ENCODE results near the gene SCAMP5. TPM values are rescaled to one million over a fixed set of nuclear protein-coding genes. Genes with fewer than 3 reads are reported as not detected.

The SCAMP5 gene
- total RNA-seq, 4 donors from 2014 or later, result 11.3 to 24.8 (median 15.8) TPM; not detected in 1

DNA sequence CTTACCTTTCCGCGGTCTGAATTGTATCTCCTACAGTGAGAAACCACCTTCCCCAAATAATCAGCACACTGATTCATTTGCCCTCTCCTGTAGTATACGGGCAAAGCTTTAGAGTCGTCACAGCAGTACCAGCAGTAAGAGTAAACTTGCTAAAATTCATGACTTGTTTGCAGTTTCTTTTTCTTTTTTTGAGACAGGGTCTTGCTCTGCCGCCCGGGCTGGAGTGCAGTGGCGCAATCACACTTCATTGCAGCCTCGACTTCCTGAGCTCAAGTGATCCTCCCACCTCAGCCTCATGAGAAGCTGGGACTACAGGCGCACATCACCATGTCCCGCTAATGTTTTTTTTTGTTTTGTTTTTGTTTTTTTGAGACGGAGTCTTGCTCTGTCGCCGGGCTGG is 11.9 kb downstream of the SCAMP5 start:
- Histone ChIP-seq H3K27me3 (no peaks in the 10 kb centered on the region), H3K9me3 (no peaks in the 10 kb centered on the region), H3K27ac (peak overlapping the region in 2 of 4 donors; percentile 7 to 63), H3K36me3 (no peaks in the 10 kb centered on the region), H3K4me3 (no peak overlapping the region), H3K4me1 (no peaks in the 10 kb centered on the region)
- no peak for DNase-seq
- WGBS, 2 donors (ENCODE audit: low coverage in 1 of 2), result 78 to 91% methylated on average over 9 to 13 of the region's 13 CpGs
- intact Hi-C loops (cut with DNase I; ENCODE audit: low total_unique reads), result no loop called here
- TF ChIP-seq POLR2AphosphoS5 (IDR thresholded peaks at IDR 0.05) (no peak), CTCF (IDR thresholded peaks at IDR 0.05) (no peak), EP300 (IDR thresholded peaks at IDR 0.05; ENCODE audit: low read depth) (no peak), POLR2A (IDR thresholded peaks at IDR 0.05) (no peak)
- in situ Hi-C loops (cut with MboI; ENCODE audit: low pct_ligation_motif_present in 1 of 4, low pct_unique_long_range_greater_than_20kb in 1 of 4, low sequenced_read_pairs in 3 of 4), result loop anchor here in 2 of 4 donors (25.0 kb wide), 2 partner anchors 305 to 330 kb away; partner anchors contain the start of genes COMMD4 (in 1 of the 2) and NEIL1 (in 1 of the 2)

GRCh38 chr15:75008221-75008625 is 12.9 kb downstream of the SCAMP5 start:
- no peak for DNase-seq
- Histone ChIP-seq H3K27ac (peak overlapping the region; percentile 55 to 63 (median 58)), H3K27me3 (no peaks in the 10 kb centered on the region), H3K4me3 (no peak overlapping the region), H3K36me3 (no peaks in the 10 kb centered on the region), H3K4me1 (no peaks in the 10 kb centered on the region), H3K9me3 (no peaks in the 10 kb centered on the region)
- WGBS, 2 donors (ENCODE audit: low coverage in 1 of 2), result 55 to 89% methylated on average over 5 of the region's 5 CpGs
- TF ChIP-seq POLR2AphosphoS5 (IDR thresholded peaks at IDR 0.05), result no peak
- no peak for TF ChIP-seq EP300 (IDR thresholded peaks at IDR 0.05; ENCODE audit: low read depth)
- in situ Hi-C loops (cut with MboI; ENCODE audit: low pct_ligation_motif_present in 1 of 4, low pct_unique_long_range_greater_than_20kb in 1 of 4, low sequenced_read_pairs in 3 of 4) (loop anchor here in 2 of 4 donors (25.0 kb wide), 2 partner anchors 304 to 329 kb away; partner anchors contain the start of genes COMMD4 (in 1 of the 2) and NEIL1 (in 1 of the 2)), intact Hi-C loops (cut with DNase I; ENCODE audit: low total_unique reads) (no loop called here)

DNA sequence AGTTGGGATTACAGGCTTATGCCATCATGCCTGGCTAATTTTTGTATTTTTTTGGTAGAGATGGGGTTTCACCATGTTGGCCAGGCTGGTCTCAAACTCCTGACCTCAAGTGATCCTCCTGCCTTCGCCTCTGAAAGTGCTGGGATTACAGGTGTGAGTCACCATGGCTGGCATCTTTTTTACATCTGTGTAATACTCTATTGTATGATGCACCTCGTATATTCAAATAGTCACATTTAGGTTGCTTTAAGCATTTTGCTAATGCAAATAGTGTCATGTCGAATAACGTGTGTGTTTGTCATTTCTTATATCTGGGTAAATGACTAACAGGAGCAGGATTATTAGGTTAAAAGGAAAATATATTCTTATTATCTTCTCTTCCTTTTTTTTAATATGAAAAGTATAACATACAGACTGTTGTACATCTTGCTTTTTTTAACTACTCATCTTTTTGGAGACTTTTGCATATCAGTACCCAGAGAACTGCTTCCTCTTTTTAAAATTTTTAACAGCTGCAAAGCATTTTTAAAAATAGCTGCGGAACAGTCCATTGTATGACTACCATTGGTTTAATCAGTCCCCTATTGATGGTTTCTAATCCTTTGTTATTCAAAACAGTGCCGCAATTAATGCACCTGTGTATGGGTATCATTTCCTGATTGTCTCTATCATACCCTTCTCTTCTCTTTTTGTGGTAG is 13.4 kb downstream of the SCAMP5 start:
- Histone ChIP-seq H3K4me3 (no peak overlapping the region), H3K27ac (peak overlapping the region; percentile 55 to 63 (median 58)), H3K9me3 (no peaks in the 10 kb centered on the region), H3K36me3 (no peaks in the 10 kb centered on the region), H3K4me1 (no peaks in the 10 kb centered on the region), H3K27me3 (no peaks in the 10 kb centered on the region)
- DNase-seq, result no peak
- WGBS, 2 donors (ENCODE audit: low coverage in 1 of 2), result 55 to 73% methylated on average over 5 to 6 of the region's 6 CpGs
- in situ Hi-C loops (cut with MboI; ENCODE audit: low pct_ligation_motif_present in 1 of 4, low pct_unique_long_range_greater_than_20kb in 1 of 4, low sequenced_read_pairs in 3 of 4), result loop anchor here in 2 of 4 donors (25.0 kb wide), 2 partner anchors 304 to 329 kb away; partner anchors contain the start of genes COMMD4 (in 1 of the 2) and NEIL1 (in 1 of the 2)
- intact Hi-C loops (cut with DNase I; ENCODE audit: low total_unique reads), result no loop called here
- TF ChIP-seq EP300 (IDR thresholded peaks at IDR 0.05; ENCODE audit: low read depth) (no peak), CTCF (IDR thresholded peaks at IDR 0.05) (no peak), POLR2AphosphoS5 (IDR thresholded peaks at IDR 0.05) (no peak), POLR2A (IDR thresholded peaks at IDR 0.05) (no peak)

- no peak for DNase-seq
- intact Hi-C loops (cut with DNase I; ENCODE audit: low total_unique reads) (no loop called here), in situ Hi-C loops (cut with MboI; ENCODE audit: low pct_ligation_motif_present in 1 of 4, low pct_unique_long_range_greater_than_20kb in 1 of 4, low sequenced_read_pairs in 3 of 4) (loop anchor here in 2 of 4 donors (25.0 kb wide), 2 partner anchors 296 to 321 kb away; partner anchors contain the start of genes COMMD4 (in 1 of the 2) and NEIL1 (in 1 of the 2))
- TF ChIP-seq EP300 (IDR thresholded peaks at IDR 0.05; ENCODE audit: low read depth) (no peak), POLR2AphosphoS5 (IDR thresholded peaks at IDR 0.05) (no peak)
- 89 to 97% methylated on average over 10 to 15 of the region's 15 CpGs for WGBS, 2 donors (ENCODE audit: low coverage in 1 of 2)
- no peak overlapping the region for H3K27ac ChIP-seq
- no peaks in the 10 kb centered on the region for H3K36me3 ChIP-seq
- no peaks in the 10 kb centered on the region for H3K27me3 ChIP-seq
- H3K9me3 ChIP-seq, result no peaks in the 10 kb centered on the region
- no peaks in the 10 kb centered on the region for H3K4me1 ChIP-seq
- H3K4me3 ChIP-seq, result no peak overlapping the region
Measured at GRCh38 chr15:75016431-75016830, 21.1 kb downstream of the SCAMP5 start.

- Histone ChIP-seq H3K9me3 (no peaks in the 10 kb centered on the region), H3K36me3 (no peaks in the 10 kb centered on the region), H3K27me3 (no peaks in the 10 kb centered on the region), H3K4me3 (no peak overlapping the region), H3K27ac (no peak overlapping the region), H3K4me1 (peaks cover 2 to 11% (median 10%) of the 10 kb centered on the region in 4 donors)
- DNase-seq, result no peak
- no peak for TF ChIP-seq EP300 (IDR thresholded peaks at IDR 0.05; ENCODE audit: low read depth)
- no peak for TF ChIP-seq CTCF (IDR thresholded peaks at IDR 0.05)
- TF ChIP-seq POLR2A (IDR thresholded peaks at IDR 0.05), result no peak
- no peak for TF ChIP-seq POLR2AphosphoS5 (IDR thresholded peaks at IDR 0.05)
- intact Hi-C loops (cut with DNase I; ENCODE audit: low total_unique reads) (no loop called here), in situ Hi-C loops (cut with MboI; ENCODE audit: low pct_ligation_motif_present in 1 of 4, low pct_unique_long_range_greater_than_20kb in 1 of 4, low sequenced_read_pairs in 3 of 4) (loop anchor here in 2 of 4 donors (10.0 to 25.0 kb wide), 3 partner anchors 185 to 317 kb away; partner anchors contain the start of genes C15orf39 (in 1 of the 2), COMMD4 (in 1 of the 2) and NEIL1 (in 1 of the 2))
- WGBS, 2 donors (ENCODE audit: low coverage in 1 of 2), result 83% methylated on average over 3 of the region's 3 CpGs; no CpG with 5 or more reads in 1 of the 2 donors
Measured at GRCh38 chr15:75019916-75020315, 24.6 kb downstream of the SCAMP5 start.
